ENCODE results near the gene COX7A1.

The COX7A1 gene

GRCh38 chr19:36115453-36116343, 36.5 kb downstream of the COX7A1 start, which contains the start of gene TBCB:
TBCB (plus strand) TSS chr19:36115468; CDS start chr19:36115561, 93 bp downstream.
- DNase-seq (ENCODE audit: low read depth in 2 of 2), result peak; percentile 39 to 46
- peak within 1 kb of the TSS; percentile 92 to 97 for H3K4me3 ChIP-seq (replicated peaks in 1 of 2; ENCODE audit: low read depth in 2 of 2, low read length in 2 of 2)
- TF ChIP-seq CTCF (IDR thresholded peaks at IDR 0.05; ENCODE audit: low read depth, low read length), result no peak

- peak; percentile 100 for DNase-seq (ENCODE audit: low read depth in 2 of 2)
- H3K4me3 ChIP-seq (replicated peaks in 1 of 2; ENCODE audit: low read depth in 2 of 2, low read length in 2 of 2), result peak within 1 kb of the TSS; percentile 92 to 97
- TF ChIP-seq CTCF (IDR thresholded peaks at IDR 0.05; ENCODE audit: low read depth, low read length), result no peak
These were observed 37.4 kb downstream of the COX7A1 start, which contains the start of gene POLR2I for GRCh38 chr19:36114721-36115452. POLR2I (minus strand) TSS chr19:36114875; CDS start chr19:36114856, 19 bp downstream.

GRCh38 chr19:36113894-36114720, 38.1 kb downstream of the COX7A1 start:
- peak overlapping the region; percentile 92 to 97 for H3K4me3 ChIP-seq (replicated peaks in 1 of 2; ENCODE audit: low read depth in 2 of 2, low read length in 2 of 2)
- DNase-seq (ENCODE audit: low read depth in 2 of 2), result peak; percentile 35 to 48
- peak; percentile 13 for TF ChIP-seq CTCF (IDR thresholded peaks at IDR 0.05; ENCODE audit: low read depth, low read length)

GRCh38 chr19:36113425-36113824, 38.8 kb downstream of the COX7A1 start:
- H3K4me3 ChIP-seq (replicated peaks in 1 of 2; ENCODE audit: low read depth in 2 of 2, low read length in 2 of 2), result peak overlapping the region; percentile 92 to 97
- no peak for DNase-seq (ENCODE audit: low read depth in 2 of 2)
- no peak for TF ChIP-seq CTCF (IDR thresholded peaks at IDR 0.05; ENCODE audit: low read depth, low read length)

- H3K4me3 ChIP-seq (replicated peaks in 1 of 2; ENCODE audit: low read depth in 2 of 2, low read length in 2 of 2), result no peak overlapping the region
- no peak for TF ChIP-seq CTCF (IDR thresholded peaks at IDR 0.05; ENCODE audit: low read depth, low read length)
- DNase-seq (ENCODE audit: low read depth in 2 of 2), result no peak
These were observed 39.6 kb downstream of the COX7A1 start for GRCh38 chr19:36112678-36113077.

GRCh38 chr19:36111200-36111539, 41.1 kb downstream of the COX7A1 start:
- no peak for DNase-seq (ENCODE audit: low read depth in 2 of 2)
- H3K4me3 ChIP-seq (replicated peaks in 1 of 2; ENCODE audit: low read depth in 2 of 2, low read length in 2 of 2), result no peak overlapping the region
- TF ChIP-seq CTCF (IDR thresholded peaks at IDR 0.05; ENCODE audit: low read depth, low read length), result no peak
